Effector CD8-positive, alpha-beta T cell (primary cell): Measurements from ENCODE around the gene MMADHC.

Experiments used
- DNase-seq: peaks from one replicate; lab custom pipeline; 2025; lab: John Stamatoyannopoulos, UW
- total RNA-seq, 4 experiments: gene quantifications; one replicate each; lab custom pipeline; 2026; lab: John Stamatoyannopoulos, UW

MMADHC gene
- 64.9 to 91.2 (median 79.9) reads per million in 4 experiments for total RNA-seq

DNA sequence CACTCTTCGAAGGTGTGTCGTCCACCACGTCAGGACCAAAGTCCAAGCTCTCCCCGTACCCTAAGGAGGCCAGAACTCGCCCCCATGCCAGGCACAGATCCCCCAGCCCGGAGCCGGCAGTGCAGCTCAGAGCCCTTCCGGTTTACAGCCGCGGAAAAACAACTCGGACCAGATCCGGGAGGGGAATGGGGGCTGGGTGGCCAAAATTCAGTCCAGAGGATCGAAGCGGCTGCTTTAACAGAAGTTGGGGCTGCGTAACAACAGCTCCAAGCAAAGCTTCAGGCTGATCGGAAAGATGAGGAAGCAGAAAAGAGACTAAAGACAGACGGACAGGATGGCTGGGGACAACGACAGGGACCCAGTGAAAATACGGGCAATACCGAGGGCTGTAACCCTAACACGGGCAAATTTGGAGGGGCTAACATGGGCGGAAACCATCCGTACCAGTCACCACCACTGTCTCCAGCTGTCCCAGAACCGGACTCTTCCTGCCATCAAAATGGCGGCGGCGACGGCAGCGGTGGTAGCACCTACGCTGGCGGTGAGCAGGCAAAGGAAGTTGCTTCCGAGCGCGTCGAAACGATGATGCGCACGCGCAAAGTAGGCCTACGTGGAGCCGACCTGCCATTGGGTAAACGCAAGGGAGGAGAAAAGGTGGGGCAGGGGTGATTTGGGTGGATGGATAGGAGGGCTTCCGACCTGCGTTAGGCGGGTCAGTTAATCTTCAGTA is at the start of gene MMADHC:
TSS of gene MMADHC (minus strand) at position 556 of the 730 bp plus-strand sequence. CDS start 678 bp downstream, outside the sequence.
- peak; percentile 85 for DNase-seq

DNA sequence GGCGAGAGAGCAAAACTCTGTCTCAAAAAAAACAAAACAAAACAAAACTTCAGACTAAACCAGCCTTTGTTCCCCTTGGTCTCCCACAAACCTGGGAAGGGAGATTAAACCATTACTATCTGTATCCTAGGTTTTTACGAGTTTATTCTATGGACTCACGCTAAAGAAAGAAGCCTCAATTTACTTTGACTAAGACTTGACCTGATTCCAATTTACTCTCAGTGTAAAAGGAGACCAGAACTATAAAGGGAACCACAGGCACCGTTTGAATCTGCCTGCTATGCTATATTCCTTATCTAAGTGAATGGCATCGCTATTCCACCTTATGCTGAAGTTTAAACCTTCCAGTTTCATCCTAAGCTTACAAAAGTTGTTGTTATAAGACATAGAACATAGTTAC is 46.5 kb upstream of the MMADHC start:
- no peak for DNase-seq

- DNase-seq: no peak
Observed at GRCh38 chr2:149630445-149630844, 42.9 kb upstream of the MMADHC start.

GRCh38 chr2:149629026-149629425 is 41.5 kb upstream of the MMADHC start:
- no peak for DNase-seq

DNA sequence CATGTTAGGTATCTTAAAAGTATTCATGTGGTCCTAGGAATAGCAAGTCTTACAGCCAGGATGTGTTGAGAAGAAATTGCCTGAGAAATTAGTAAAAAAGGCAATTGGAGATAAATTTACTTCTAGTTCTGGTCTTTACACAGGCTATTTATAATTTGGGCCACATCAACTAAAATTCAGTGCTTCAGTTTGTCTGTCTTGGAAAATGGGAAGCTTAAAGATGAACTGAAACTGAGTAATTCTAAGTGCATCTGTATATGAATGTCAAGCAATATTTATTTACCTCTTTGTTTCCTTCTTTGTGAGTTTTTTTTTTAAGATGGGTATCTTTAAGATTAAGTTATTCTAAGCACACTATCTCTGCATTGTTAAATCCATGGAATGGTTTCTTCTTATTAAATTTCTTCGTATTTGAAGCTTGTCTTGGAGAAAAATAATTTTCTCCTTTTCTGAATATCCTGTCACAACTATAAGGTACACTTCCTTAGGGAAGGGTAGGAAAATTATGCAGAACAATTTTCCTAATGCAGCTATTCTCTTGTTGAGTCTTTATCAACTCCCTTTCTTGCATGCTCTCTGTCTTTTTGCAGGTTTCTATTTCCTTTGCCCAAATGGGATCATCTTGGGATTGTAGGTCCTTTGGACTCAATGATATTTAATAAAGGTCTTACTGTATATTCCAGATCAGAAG is 39.7 kb upstream of the MMADHC start:
- no peak for DNase-seq

GRCh38 chr2:149625671-149626070 is 38.1 kb upstream of the MMADHC start:
- DNase-seq: no peak

GRCh38 chr2:149625271-149625670 is 37.7 kb upstream of the MMADHC start:
- DNase-seq: no peak

DNA sequence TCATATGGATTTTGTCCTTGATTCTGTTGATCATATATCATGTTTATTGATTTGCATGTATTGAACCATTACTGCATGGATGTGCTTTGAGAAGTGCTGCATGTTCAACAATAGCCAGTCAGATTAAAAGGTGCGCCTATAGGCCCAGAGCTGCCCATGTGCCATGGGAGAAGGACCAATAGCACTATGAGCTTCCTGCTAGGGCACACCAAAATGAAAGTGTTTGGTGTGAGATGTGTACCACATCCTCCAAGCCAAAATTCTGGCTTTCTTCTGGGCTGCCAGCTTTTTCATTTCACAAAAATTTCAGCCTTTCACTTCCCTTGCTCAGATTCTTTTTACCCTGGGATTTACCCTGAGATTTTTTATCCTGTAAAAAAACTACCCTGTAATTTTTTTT is 34.8 kb upstream of the MMADHC start:
- no peak for DNase-seq

GRCh38 chr2:149617476-149617875 is 29.9 kb upstream of the MMADHC start:
- DNase-seq: no peak

- DNase-seq: no peak
Observed at GRCh38 chr2:149616681-149617456, 29.3 kb upstream of the MMADHC start.

DNA sequence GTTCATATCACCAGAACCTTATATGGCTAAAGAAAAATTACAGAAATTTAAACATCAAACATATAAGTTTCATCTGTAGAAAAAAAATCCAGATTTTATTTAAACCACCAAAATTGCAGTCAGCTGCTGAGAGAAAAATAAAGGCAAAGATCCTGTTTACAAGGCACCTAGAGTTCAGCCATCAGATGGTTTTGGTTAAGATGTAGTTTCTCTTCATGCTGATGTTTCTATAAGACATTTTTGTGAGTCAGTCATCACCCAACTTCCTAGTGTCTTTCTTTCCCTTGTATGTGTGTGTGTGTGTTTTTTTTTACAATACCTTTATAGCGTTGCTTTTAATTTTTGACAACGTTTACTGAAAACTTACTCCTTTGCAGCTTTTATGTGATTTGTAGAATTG is 26.1 kb upstream of the MMADHC start:
- no peak for DNase-seq

DNA sequence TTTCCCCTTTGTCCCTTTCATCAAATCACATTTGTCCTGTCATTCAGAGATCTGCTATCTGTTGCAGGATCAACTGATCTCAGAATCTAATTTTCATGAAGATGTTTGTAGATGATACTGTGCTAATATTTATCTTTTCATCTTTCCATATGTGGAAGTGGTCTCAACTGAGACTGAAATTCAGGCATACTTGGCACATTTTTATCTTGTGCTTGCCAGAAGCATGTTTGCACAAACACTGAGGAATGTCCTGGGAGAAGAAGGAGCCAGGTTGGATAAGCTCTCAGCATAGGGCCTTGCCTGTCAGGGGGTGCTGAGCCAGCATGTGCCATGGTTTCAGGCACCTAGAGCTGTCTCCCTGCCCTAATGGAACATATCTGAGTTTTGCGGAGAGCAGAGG is 24.5 kb upstream of the MMADHC start:
- DNase-seq: no peak

GRCh38 chr2:149611100-149611820 is 23.7 kb upstream of the MMADHC start:
- no peak for DNase-seq

- DNase-seq: no peak
Observed at GRCh38 chr2:149606251-149606811, 18.8 kb upstream of the MMADHC start.

DNA sequence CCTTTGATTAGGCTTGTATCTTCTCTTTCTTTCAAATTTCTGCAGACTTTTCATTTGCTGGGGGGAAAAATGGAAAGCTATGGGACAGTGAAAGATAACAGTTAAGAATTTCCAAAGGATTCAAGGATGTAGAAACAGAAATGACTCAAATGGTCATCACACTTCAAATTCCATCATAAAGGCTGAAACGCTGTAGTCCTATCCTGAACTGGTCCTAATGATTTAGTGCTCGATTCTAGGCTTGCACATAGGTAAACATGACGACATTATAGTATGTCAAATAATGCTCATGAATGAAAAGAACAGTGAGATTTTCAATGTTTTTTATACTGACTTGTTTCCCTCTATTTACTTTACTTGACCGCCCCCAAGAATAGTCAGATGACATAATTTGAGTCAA is 15.7 kb upstream of the MMADHC start:
- no peak for DNase-seq

- DNase-seq: no peak
Observed at GRCh38 chr2:149601141-149601796, 13.7 kb upstream of the MMADHC start.

- peak; percentile 4 for DNase-seq
Observed at GRCh38 chr2:149597668-149598326, 10.2 kb upstream of the MMADHC start.

DNA sequence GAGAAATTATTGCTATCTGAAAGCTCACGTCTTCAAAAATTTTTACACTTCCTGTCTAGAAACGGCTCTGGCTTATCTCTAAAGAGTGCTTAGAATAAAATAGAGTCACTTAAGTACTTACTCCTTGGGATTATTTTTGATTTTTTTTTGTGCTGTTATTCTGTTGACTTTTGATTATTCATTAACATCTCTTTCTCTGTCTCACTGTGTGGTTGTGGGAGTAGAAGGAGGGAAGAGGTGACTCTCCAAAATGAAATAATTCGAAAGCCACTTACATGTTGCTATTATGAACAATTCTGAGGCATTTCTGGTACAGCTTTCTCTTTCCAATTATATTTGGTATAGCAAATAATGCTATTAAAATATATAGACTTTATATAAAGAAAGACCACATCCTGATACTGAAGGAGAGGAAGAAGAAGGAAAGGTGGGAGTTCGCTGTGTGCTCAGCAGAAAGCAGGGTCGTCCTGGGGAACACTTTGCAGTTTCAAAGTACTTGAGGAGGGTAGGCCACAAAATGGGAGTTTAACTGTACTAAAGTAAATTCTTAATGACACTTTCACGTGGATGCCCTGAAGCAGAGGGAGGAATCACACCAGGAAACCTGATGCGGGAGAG is 9.6 kb upstream of the MMADHC start:
- no peak for DNase-seq

GRCh38 chr2:149596471-149596870 is 8.9 kb upstream of the MMADHC start:
- DNase-seq: no peak
